D721Med (cell line): ENCODE results near the gene RABEP2.

Source experiments
- DNase-seq: peaks from one replicate; pipeline ENCODE4 v3.0.0; 2011; ENCODE audit warnings: low spot score; ENCODE audit not compliant: insufficient read length
- FAIRE-seq: peaks from 2 replicates; lab custom pipeline; 2011; peaks lifted over from hg19 to GRCh38; lab: Jason Lieb, UNC
- TF ChIP-seq, protein P1 (sequence below): IDR thresholded peaks from 2 replicates; pipeline ENCODE4 v1.5.1; 2012; ENCODE audit warnings: mild to moderate bottlenecking, control low read depth; ENCODE audit not compliant: insufficient read depth; ENCODE audit errors: missing control alignments

RABEP2 gene

DNA sequence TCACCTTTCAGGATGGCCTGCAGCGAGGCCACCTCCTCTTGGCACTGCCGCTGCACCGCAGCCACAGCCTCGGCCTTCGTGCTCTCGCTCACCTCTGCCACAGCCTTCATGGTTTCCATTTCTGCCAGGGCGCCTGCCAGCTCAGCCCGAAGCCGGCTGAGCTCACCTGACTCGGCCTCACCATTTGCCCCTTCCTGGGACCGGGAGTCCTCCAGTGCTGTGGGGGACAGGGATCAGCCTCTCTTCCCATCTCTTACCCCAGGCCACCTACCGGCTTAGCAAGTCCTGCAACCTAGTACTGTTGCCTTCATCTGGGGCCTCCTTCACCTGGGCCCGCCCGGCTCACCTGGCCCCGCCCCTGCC is 658 bp downstream of the RABEP2 start:
- TF ChIP-seq, protein P1, sequence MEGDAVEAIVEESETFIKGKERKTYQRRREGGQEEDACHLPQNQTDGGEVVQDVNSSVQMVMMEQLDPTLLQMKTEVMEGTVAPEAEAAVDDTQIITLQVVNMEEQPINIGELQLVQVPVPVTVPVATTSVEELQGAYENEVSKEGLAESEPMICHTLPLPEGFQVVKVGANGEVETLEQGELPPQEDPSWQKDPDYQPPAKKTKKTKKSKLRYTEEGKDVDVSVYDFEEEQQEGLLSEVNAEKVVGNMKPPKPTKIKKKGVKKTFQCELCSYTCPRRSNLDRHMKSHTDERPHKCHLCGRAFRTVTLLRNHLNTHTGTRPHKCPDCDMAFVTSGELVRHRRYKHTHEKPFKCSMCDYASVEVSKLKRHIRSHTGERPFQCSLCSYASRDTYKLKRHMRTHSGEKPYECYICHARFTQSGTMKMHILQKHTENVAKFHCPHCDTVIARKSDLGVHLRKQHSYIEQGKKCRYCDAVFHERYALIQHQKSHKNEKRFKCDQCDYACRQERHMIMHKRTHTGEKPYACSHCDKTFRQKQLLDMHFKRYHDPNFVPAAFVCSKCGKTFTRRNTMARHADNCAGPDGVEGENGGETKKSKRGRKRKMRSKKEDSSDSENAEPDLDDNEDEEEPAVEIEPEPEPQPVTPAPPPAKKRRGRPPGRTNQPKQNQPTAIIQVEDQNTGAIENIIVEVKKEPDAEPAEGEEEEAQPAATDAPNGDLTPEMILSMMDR: no peak
- FAIRE-seq (no peak), DNase-seq (no peak)

DNA sequence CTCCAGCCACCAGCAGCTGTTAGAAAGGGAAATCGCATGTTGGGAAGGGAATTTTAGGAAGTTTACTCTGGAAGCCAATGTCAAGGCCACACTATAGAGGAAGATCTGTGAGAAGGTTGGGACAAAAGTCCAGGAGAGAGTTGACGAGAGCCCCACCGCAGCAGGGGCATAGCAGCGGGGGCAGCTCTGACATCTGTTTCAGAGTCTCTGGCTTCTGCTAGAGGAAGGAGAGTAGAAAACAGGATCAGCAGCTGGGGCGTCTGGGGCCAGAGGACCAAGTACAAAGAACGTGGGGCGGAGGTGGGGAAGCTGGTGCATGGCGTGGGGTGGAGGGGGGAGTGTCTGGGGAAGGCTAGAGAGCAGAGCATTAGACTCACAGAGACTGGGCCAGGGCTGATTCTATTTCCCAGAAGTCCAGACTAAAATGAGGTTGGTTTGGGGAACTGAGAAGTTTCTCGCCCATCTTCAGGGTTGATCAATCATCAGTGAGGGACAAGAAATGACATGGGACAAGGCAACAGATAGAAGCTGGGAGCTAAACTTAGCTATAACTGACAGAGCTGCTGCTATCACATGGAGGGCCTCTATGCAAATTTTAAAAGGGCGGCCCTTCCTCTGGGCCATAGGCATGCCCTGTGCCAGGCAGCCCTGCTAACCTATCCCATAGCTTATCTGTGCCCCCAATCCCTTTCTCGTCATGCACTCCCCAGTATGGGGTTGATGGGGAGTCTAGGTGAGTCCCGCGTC is 1.2 kb downstream of the RABEP2 start:
- TF ChIP-seq, protein P1: no peak
- FAIRE-seq (no peak), DNase-seq (no peak)

DNA sequence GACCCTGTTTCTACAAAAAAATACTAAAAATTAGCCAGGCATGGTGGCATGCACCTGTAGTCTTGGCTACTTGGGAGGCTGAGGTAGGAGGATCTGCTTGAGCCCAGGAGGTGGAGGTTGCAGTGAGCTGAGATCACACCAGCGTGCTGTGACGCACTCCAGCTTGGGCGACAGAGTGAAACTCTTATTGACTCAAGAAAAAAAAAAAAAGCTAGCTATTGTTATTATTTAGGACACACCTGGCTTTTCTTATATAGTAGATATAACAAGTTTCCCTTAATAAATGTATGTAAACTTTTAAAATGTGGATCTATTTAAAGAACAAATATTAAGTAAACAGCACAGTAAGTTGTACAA is 1.8 kb downstream of the RABEP2 start:
- DNase-seq: no peak
- FAIRE-seq: no peak
- TF ChIP-seq, protein P1: no peak

DNA sequence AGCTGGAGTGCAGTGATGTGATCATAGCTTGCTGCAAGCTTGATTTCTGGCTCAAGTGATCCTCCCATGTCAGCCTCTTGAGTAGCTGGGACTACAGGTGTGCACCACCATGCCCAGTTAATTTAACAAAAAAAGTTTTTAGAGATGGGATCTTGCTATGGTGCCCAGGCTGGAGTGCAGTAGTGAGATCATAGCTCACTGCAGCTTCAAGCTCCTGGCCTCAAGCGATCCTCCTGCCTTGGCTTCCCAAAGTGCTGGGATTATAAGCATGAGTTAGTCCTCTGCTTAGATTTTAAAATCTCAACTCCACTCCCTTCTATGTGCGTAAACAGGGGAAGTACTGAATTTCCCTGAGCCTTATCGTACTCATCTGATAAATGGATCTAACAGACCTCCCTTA is 6.3 kb downstream of the RABEP2 start:
- TF ChIP-seq, protein P1: no peak
- FAIRE-seq (no peak), DNase-seq (no peak)

DNA sequence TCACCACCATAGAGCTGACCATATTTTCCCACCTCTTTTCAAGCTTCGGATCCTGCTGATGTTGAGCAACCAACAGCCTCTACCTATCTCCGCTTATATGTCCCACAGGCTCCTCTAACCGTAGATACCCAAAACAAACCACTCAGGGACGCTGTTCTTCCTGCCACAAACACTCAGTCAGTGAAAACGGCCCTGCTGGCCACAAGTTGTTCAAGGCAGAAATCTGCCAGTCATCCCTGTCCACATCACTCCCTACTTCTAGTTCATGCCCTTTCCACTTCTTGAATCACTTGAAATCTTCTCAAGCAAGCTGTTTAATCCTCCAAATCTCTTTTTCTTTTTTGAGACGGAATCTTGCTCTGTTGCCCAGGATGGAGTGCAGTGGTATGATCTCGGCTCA is 7.9 kb downstream of the RABEP2 start:
- DNase-seq (no peak), FAIRE-seq (no peak)
- TF ChIP-seq, protein P1: no peak

DNA sequence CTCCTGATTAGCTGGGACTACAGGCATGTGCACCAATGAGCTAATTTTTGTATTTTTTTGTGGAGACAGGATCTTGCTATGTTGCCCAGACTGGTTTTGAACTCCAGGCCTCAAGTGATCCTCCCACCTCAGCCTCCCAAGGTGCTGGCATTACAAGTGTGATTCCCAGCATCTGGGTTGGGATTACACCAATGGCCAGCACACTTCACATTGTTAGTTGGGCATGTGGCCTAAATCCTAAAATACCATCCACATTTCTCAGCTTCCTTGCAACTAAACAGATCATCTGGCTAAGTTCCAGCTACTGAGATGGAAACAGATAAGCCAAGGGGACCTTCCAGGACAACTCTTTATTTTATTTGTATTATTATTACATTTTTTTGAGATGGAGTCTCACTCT is 9.9 kb downstream of the RABEP2 start:
- DNase-seq (no peak), FAIRE-seq (no peak)
- TF ChIP-seq, protein P1: no peak

DNA sequence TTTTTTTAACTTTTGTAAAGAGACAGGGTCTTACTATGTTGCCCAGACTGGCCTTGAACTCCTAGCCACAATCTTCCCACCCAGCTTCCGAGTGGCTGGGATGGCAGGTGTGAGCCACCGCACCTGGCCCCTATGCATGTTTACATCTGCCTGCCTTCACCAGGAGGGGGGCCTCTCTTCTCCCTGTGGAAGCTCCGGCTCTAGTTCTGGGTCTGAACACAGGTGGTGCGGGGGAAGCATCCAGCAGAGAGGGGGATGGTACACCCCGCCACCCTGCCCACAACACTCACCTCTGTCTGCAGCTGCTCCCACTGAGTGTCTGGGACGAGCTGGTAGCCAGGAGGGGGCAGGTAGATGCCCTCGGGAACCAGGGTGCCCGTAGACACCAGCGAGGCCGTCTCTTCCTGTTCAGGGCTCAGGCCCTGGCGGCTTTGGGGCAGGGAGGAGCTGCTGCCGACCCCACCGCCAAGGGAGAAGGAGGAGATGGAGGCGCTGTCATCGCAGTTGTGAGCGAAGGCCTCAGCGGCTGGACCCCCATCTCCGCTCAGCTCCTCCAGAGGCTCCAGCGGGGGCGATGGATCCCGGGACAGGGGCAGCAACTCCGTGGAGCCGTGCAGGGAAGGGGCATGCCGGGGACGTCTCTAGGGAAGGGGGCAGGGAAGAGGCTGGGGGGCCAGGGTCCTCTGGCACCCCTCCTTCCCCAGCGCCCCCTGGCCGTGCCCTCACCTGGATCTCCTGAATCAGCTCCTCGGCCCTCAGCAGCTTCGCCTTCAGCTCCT is 10.9 kb downstream of the RABEP2 start:
- TF ChIP-seq, protein P1: no peak
- FAIRE-seq (no peak), DNase-seq (no peak)
